B cell (primary cell): ENCODE results near the gene IGFN1. TPM values are rescaled to one million over a fixed set of nuclear protein-coding genes. Genes with fewer than 3 reads are reported as not detected.

Experiments
- ATAC-seq: fragments of 200-7000 bp; cut with Tn5 transposase; one replicate; pipeline ENCODE4 v1.10.0; 2021; ENCODE audit warnings: low read depth, mild to moderate bottlenecking, moderate number of reproducible peaks, moderate library complexity
- CTCF ChIA-PET: fragments of 350-600 bp; sonication (Branson Sonifier 250); formaldehyde crosslinking; loops from one replicate; lab custom pipeline; 2021; ENCODE audit warnings: antibody characterized with exemption, inconsistent platforms; lab: Charles Lee
- POLR2A ChIA-PET: fragments of 350-600 bp; sonication (Branson Sonifier 250); formaldehyde crosslinking; loops from one replicate; lab custom pipeline; 2021; ENCODE audit warnings: antibody characterized with exemption; lab: Charles Lee
- DNase-seq: peaks from one replicate; pipeline ENCODE4 v3.0.0; 2013
- H2AFZ ChIP-seq: 2 replicates; pipeline ENCODE4 v1.6.1; 2012; ENCODE audit warnings: mild to moderate bottlenecking, low read depth, low read length; ENCODE audit not compliant: insufficient read depth, poor library complexity, severe bottlenecking
- H3K27ac ChIP-seq, 2 donors: 1 replicate in 1 of 2; 2 replicates in 1 of 2; pipeline ENCODE4 v1.5.1; 2012 to 2013; ENCODE audit warnings: low read length in 2 of 2, mild to moderate bottlenecking in 2 of 2, moderate library complexity in 1 of 2
- H3K27me3 ChIP-seq, 4 experiments: fragments of 200-600 bp in 1 of 4; sonication (generic) in 1 of 4; replicated peaks in 1 of 4; 1 replicate in 2 of 4; 2 replicates in 2 of 4; pipeline versions ENCODE4 v1.6.1 to v1.7.0; 2013 to 2016; ENCODE audit warnings: low read length in 3 of 4, mild to moderate bottlenecking in 2 of 4, mixed read lengths in 1 of 4, moderate library complexity in 1 of 4; ENCODE audit not compliant: insufficient read depth in 4 of 4, control insufficient read depth in 3 of 4; ENCODE audit errors: control extremely low read depth in 1 of 4
- H3K36me3 ChIP-seq, 2 experiments: replicated peaks in 1 of 2; 1 replicate in 1 of 2; 2 replicates in 1 of 2; pipeline versions ENCODE4 v1.6.1 to v1.7.1; 2013; ENCODE audit warnings: low read length in 1 of 2; ENCODE audit not compliant: insufficient read depth in 2 of 2, control insufficient read depth in 1 of 2; ENCODE audit errors: control extremely low read depth in 1 of 2, extremely low read depth in 1 of 2
- H3K4me1 ChIP-seq, 2 donors: fragments of 200-600 bp in 1 of 2; sonication (generic) in 1 of 2; 1 replicate in 1 of 2; 2 replicates in 1 of 2; pipeline versions ENCODE4 v1.5.1 to v1.6.1; 2013 to 2017; ENCODE audit warnings: low read length in 2 of 2; ENCODE audit not compliant: control insufficient read depth in 2 of 2, insufficient read depth in 2 of 2
- H3K4me2 ChIP-seq: replicated peaks from 2 replicates; pipeline ENCODE3; 2012; ENCODE audit warnings: mild to moderate bottlenecking, low read depth, low read length; ENCODE audit not compliant: poor library complexity, severe bottlenecking
- H3K4me3 ChIP-seq, 5 experiments: fragments of 200-600 bp in 1 of 5; sonication (generic) in 1 of 5; 1 replicate in 3 of 5; 2 replicates in 2 of 5; pipeline versions ENCODE4 v1.5.1 to v1.7.0; 2011 to 2016; ENCODE audit warnings: low read length in 4 of 5, mild to moderate bottlenecking in 4 of 5, low read depth in 2 of 5, control low read depth in 1 of 5, moderate library complexity in 1 of 5; ENCODE audit not compliant: insufficient read depth in 1 of 5; ENCODE audit errors: control extremely low read depth in 1 of 5, extremely low read depth in 1 of 5
- H3K79me2 ChIP-seq: fragments of 200-600 bp; sonication (generic); one replicate; pipeline ENCODE4 v1.6.0; 2016; ENCODE audit warnings: low read length; ENCODE audit not compliant: control insufficient read depth, insufficient read depth
- H3K9ac ChIP-seq: fragments of 200-600 bp; sonication (generic); 2 replicates; pipeline ENCODE4 v1.6.1; 2017; ENCODE audit warnings: mild to moderate bottlenecking, low read length, moderate library complexity
- H3K9me3 ChIP-seq, 3 donors: one replicate each; pipeline versions ENCODE4 v1.6.1 to v1.7.1; 2013; ENCODE audit warnings: low read length in 2 of 3; ENCODE audit not compliant: control insufficient read depth in 2 of 3, insufficient read depth in 1 of 3; ENCODE audit errors: control extremely low read depth in 1 of 3
- H4K20me1 ChIP-seq: 2 replicates; pipeline ENCODE4 v1.6.0; 2012; ENCODE audit warnings: mild to moderate bottlenecking, low read length; ENCODE audit not compliant: insufficient read depth, control insufficient read depth, poor library complexity, severe bottlenecking
- H3K27ac Mint-ChIP-seq: one replicate; pipeline ENCODE4 v1.8.0; 2021; ENCODE audit warnings: mixed read lengths
- H3K27me3 Mint-ChIP-seq: one replicate; pipeline ENCODE4 v1.8.0; 2021; ENCODE audit warnings: mixed read lengths
- H3K4me1 Mint-ChIP-seq: one replicate; pipeline ENCODE4 v1.8.0; 2021; ENCODE audit warnings: mixed read lengths
- H3K4me3 Mint-ChIP-seq: one replicate; pipeline ENCODE4 v1.8.0; 2021; ENCODE audit warnings: mixed read lengths
- H3K9me3 Mint-ChIP-seq: one replicate; pipeline ENCODE4 v1.8.0; 2022; ENCODE audit warnings: mixed read lengths; ENCODE audit not compliant: insufficient read depth
- EZH2 ChIP-seq: IDR thresholded peaks from 2 replicates; pipeline ENCODE4 v1.6.1; 2012; ENCODE audit warnings: borderline replicate concordance, low read depth, mild to moderate bottlenecking, moderate library complexity, low read length; ENCODE audit not compliant: insufficient read depth, poor library complexity, severe bottlenecking
- WGBS: methylation state at CpG from one replicate; pipeline ENCODE4 v1.1.5; 2013; ENCODE audit warnings: missing lambda C conversion rate; ENCODE audit not compliant: insufficient coverage; 5-methylcytosine and 5-hydroxymethylcytosine counted together
- intact Hi-C: fragments of 100-400 bp; cut with micrococcal nuclease; formaldehyde crosslinking; loops from one replicate; pipeline ENCODE4 v1.10.0; 2022
- polyA plus RNA-seq: library from polyadenylated mRNA; depleted of rRNA; stranded (reverse); fragments of >200 nt; gene quantifications from 2 replicates; pipeline ENCODE4 v1.2.3, GENCODE V29; 2012
- total RNA-seq, 2 donors: library from RNA; stranded (reverse); fragments of 120-200 nt in 1 of 2; gene quantifications; 1 replicate in 1 of 2; 2 replicates in 1 of 2; pipeline versions ENCODE4 v1.2.3 to v1.2.4, GENCODE V29; 2013 to 2022
- TF ChIP-seq, protein P1 (sequence below): fragments of 200-600 bp; IDR thresholded peaks from one replicate; pipeline ENCODE4 v1.8.0; 2022; ENCODE audit warnings: antibody characterized with exemption, mild to moderate bottlenecking

The IGFN1 gene
- total and polyA plus RNA-seq, 2 donors (not counting 1 experiment from before 2014, with no cell fraction given): not detected

DNA sequence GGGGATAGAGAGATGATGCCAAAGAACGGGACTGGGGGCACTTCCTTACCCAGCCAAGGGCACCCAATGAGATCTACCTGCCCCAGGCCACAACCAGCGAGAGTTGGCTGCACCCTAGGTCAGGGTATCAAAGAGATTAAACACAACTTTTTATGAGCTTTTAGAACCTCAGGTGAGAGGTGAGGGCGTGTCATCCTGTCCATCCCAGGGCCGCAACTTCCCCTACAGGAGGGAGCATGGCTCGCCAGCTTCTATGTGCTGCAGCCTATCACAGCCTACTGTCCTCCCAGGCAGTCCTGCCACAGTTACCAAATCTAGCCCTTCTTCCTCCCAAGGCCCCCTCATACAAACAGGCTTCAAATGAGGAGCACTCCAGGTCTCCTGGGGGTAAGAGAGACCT is 49.2 kb upstream of the IGFN1 start:
- TF ChIP-seq, protein P1, sequence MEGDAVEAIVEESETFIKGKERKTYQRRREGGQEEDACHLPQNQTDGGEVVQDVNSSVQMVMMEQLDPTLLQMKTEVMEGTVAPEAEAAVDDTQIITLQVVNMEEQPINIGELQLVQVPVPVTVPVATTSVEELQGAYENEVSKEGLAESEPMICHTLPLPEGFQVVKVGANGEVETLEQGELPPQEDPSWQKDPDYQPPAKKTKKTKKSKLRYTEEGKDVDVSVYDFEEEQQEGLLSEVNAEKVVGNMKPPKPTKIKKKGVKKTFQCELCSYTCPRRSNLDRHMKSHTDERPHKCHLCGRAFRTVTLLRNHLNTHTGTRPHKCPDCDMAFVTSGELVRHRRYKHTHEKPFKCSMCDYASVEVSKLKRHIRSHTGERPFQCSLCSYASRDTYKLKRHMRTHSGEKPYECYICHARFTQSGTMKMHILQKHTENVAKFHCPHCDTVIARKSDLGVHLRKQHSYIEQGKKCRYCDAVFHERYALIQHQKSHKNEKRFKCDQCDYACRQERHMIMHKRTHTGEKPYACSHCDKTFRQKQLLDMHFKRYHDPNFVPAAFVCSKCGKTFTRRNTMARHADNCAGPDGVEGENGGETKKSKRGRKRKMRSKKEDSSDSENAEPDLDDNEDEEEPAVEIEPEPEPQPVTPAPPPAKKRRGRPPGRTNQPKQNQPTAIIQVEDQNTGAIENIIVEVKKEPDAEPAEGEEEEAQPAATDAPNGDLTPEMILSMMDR: no peak
- no peak for TF ChIP-seq EZH2
- H3K9ac ChIP-seq: no peak overlapping the region
- Mint-ChIP-seq H3K27ac (no peak overlapping the region), H3K4me1 (peaks cover 4% of the 10 kb centered on the region), H3K4me3 (no peak overlapping the region), H3K27me3 (no peaks in the 10 kb centered on the region), H3K9me3 (no peaks in the 10 kb centered on the region)
- peaks cover 0 to 6% of the 10 kb centered on the region in 2 donors for H3K4me1 ChIP-seq
- peaks cover 0 to 46% of the 10 kb centered on the region in 2 experiments for H3K36me3 ChIP-seq
- no peaks in the 10 kb centered on the region for H3K27me3 ChIP-seq
- no peak overlapping the region for H3K4me3 ChIP-seq
- WGBS: 100% methylated on average over 3 of the region's 5 CpGs
- no peaks in the 10 kb centered on the region for H3K79me2 ChIP-seq
- ATAC-seq: no peak
- DNase-seq: no peak
- no peaks in the 10 kb centered on the region for H4K20me1 ChIP-seq
- no peak overlapping the region for H3K27ac ChIP-seq
- no peak overlapping the region for H3K4me2 ChIP-seq
- no peaks in the 10 kb centered on the region for H3K9me3 ChIP-seq
- no peak overlapping the region for H2AFZ ChIP-seq
- POLR2A ChIA-PET: no interaction called here
- CTCF ChIA-PET: no interaction called here
- intact Hi-C loops: no loop called here

GRCh38 chr1:201142011-201142848 is 48.4 kb upstream of the IGFN1 start:
- Mint-ChIP-seq H3K4me1 (peaks cover 4% of the 10 kb centered on the region), H3K27me3 (no peaks in the 10 kb centered on the region), H3K27ac (no peak overlapping the region), H3K9me3 (no peaks in the 10 kb centered on the region), H3K4me3 (no peak overlapping the region)
- Histone ChIP-seq H3K4me3 (no peak overlapping the region), H2AFZ (no peak overlapping the region), H4K20me1 (no peaks in the 10 kb centered on the region), H3K9me3 (no peaks in the 10 kb centered on the region), H3K27me3 (no peaks in the 10 kb centered on the region), H3K4me1 (peaks cover 0 to 6% of the 10 kb centered on the region in 2 donors), H3K9ac (no peak overlapping the region), H3K27ac (no peak overlapping the region), H3K4me2 (no peak overlapping the region), H3K36me3 (peaks cover 0 to 49% of the 10 kb centered on the region in 2 experiments), H3K79me2 (no peaks in the 10 kb centered on the region)
- CTCF ChIA-PET: interaction anchor here (0.8 to 1.2 kb wide), 2 partner anchors 23 to 29 kb away, joined by 3 read pairs; no protein-coding TSS in a partner anchor
- ATAC-seq (no peak), DNase-seq (no peak)
- POLR2A ChIA-PET: no interaction called here
- WGBS: 97% methylated on average over 16 of the region's 16 CpGs
- TF ChIP-seq, protein P1: no peak
- no peak for TF ChIP-seq EZH2
- intact Hi-C loops: no loop called here
